GM18873 (cell line): ENCODE results near the gene FCHO2.
A peak's percentile ranks its signal among the peaks of the same experiment; 100 is the strongest.
"Not testable (repeated sequence)": the region's sequence is repeated elsewhere in the genome, so short reads cannot be mapped to it uniquely, and the experiment has no call there.

Experiments
- ATAC-seq: cut with Tn5 transposase; IDR thresholded peaks from one replicate; pipeline ENCODE4 v1.9.1; 2021; ENCODE audit warnings: mild to moderate bottlenecking, moderate library complexity, moderate number of reproducible peaks; ENCODE audit not compliant: unreplicated experiment, low FRiP score

FCHO2 gene

GRCh38 chr5:72955768-72956323, at the start of gene FCHO2:
Gene FCHO2, plus strand, starts transcription at chr5:72956041. Its CDS starts 56 bp downstream, at chr5:72956097.
- ATAC-seq = peak; percentile 82

- no peak for ATAC-seq
Observed at GRCh38 chr5:72906806-72907205, 49.0 kb upstream of the FCHO2 start.

- no peak for ATAC-seq
Observed at GRCh38 chr5:72908664-72909063, 47.2 kb upstream of the FCHO2 start.

- ATAC-seq = no peak
Observed at GRCh38 chr5:72917371-72917776, 38.5 kb upstream of the FCHO2 start.

- ATAC-seq = no peak
Observed at GRCh38 chr5:72920690-72921502, 34.9 kb upstream of the FCHO2 start.

- ATAC-seq = no peak
Observed at GRCh38 chr5:72921886-72922285, 34.0 kb upstream of the FCHO2 start.

GRCh38 chr5:72922422-72922821, 33.4 kb upstream of the FCHO2 start:
- no peak for ATAC-seq

GRCh38 chr5:72925336-72926010, 30.4 kb upstream of the FCHO2 start:
- no peak for ATAC-seq

- ATAC-seq = not testable (repeated sequence)
Observed at GRCh38 chr5:72932686-72933085, 23.2 kb upstream of the FCHO2 start.

- not testable (repeated sequence) for ATAC-seq
Observed at GRCh38 chr5:72934953-72935725, 20.7 kb upstream of the FCHO2 start.

GRCh38 chr5:72936893-72937292, 18.9 kb upstream of the FCHO2 start:
- no peak for ATAC-seq

GRCh38 chr5:72937517-72938061, 18.3 kb upstream of the FCHO2 start:
- no peak for ATAC-seq

- ATAC-seq = no peak
Observed at GRCh38 chr5:72938206-72938605, 17.6 kb upstream of the FCHO2 start.

GRCh38 chr5:72940082-72940481, 15.8 kb upstream of the FCHO2 start:
- no peak for ATAC-seq

- ATAC-seq = no peak
Observed at GRCh38 chr5:72943307-72943706, 12.5 kb upstream of the FCHO2 start.

- no peak for ATAC-seq
Observed at GRCh38 chr5:72947498-72947897, 8.3 kb upstream of the FCHO2 start.

- no peak for ATAC-seq
Observed at GRCh38 chr5:72949481-72949880, 6.4 kb upstream of the FCHO2 start.

- ATAC-seq = no peak
Observed at GRCh38 chr5:72951671-72952468, 4.0 kb upstream of the FCHO2 start.

GRCh38 chr5:72954389-72954788, 1.5 kb upstream of the FCHO2 start:
- ATAC-seq = no peak
